H9 (cell line): ENCODE results near the gene AK8. TPM values are rescaled to one million over a fixed set of nuclear protein-coding genes. Genes with fewer than 3 reads are reported as not detected.

Experiments
- DNase-seq: peaks from one replicate; pipeline ENCODE4 v3.0.0-alpha.2; 2017
- H2AFZ ChIP-seq: one replicate; pipeline ENCODE4 v1.6.1; 2013; ENCODE audit warnings: mild to moderate bottlenecking, low read length, control low read depth, moderate library complexity
- H2AK5ac ChIP-seq: 2 replicates; pipeline ENCODE4 v1.6.1; 2013; ENCODE audit warnings: low read length, control low read depth, mixed read lengths; ENCODE audit not compliant: insufficient read length
- H2BK120ac ChIP-seq: one replicate; pipeline ENCODE4 v1.6.1; 2013; ENCODE audit warnings: low read depth, mild to moderate bottlenecking, low read length, control low read depth, inconsistent platforms; ENCODE audit not compliant: poor library complexity, severe bottlenecking
- H2BK12ac ChIP-seq: 2 replicates; pipeline ENCODE4 v1.6.1; 2013; ENCODE audit warnings: low read length, control low read depth, mixed read lengths, low read depth; ENCODE audit not compliant: insufficient read length
- H2BK15ac ChIP-seq: 2 replicates; pipeline ENCODE4 v1.6.1; 2013; ENCODE audit warnings: low read depth, low read length, control low read depth
- H2BK20ac ChIP-seq: one replicate; pipeline ENCODE4 v1.6.1; 2013; ENCODE audit warnings: low read depth, mild to moderate bottlenecking, low read length, control low read depth, inconsistent platforms; ENCODE audit not compliant: poor library complexity, severe bottlenecking
- H2BK5ac ChIP-seq: 2 replicates; pipeline ENCODE4 v1.6.1; 2013; ENCODE audit warnings: low read length, control low read depth, mixed read lengths; ENCODE audit not compliant: insufficient read length
- H3K14ac ChIP-seq: 2 replicates; pipeline ENCODE4 v1.6.1; 2013; ENCODE audit warnings: low read length, control low read depth; ENCODE audit not compliant: insufficient read depth
- H3K18ac ChIP-seq: 2 replicates; pipeline ENCODE4 v1.6.1; 2013; ENCODE audit warnings: low read depth, mild to moderate bottlenecking, mixed read lengths, low read length, control low read depth; ENCODE audit not compliant: insufficient read length
- H3K23ac ChIP-seq: 2 replicates; pipeline ENCODE4 v1.6.1; 2013; ENCODE audit warnings: low read length, control low read depth, mixed read lengths, low read depth; ENCODE audit not compliant: insufficient read length
- H3K23me2 ChIP-seq: 2 replicates; pipeline ENCODE4 v1.6.1; 2013; ENCODE audit warnings: low read depth, mild to moderate bottlenecking, mixed read lengths, low read length, control low read depth; ENCODE audit not compliant: insufficient read length, poor library complexity, severe bottlenecking
- H3K27ac ChIP-seq: 2 replicates; pipeline ENCODE4 v1.5.1; 2013; ENCODE audit warnings: low read length, control low read depth, mixed read lengths, low read depth; ENCODE audit not compliant: insufficient read length
- H3K27me3 ChIP-seq: 2 replicates; pipeline ENCODE4 v1.6.1; 2013; ENCODE audit warnings: low read length, control low read depth, inconsistent platforms; ENCODE audit not compliant: insufficient read depth
- H3K4ac ChIP-seq: 2 replicates; pipeline ENCODE4 v1.6.1; 2013; ENCODE audit warnings: low read depth, mild to moderate bottlenecking, control low read depth, inconsistent platforms, low read length, moderate library complexity
- H3K4me1 ChIP-seq: 2 replicates; pipeline ENCODE4 v1.6.1; 2013; ENCODE audit warnings: low read length, control low read depth, inconsistent platforms; ENCODE audit not compliant: insufficient read depth
- H3K4me2 ChIP-seq: 2 replicates; pipeline ENCODE4 v1.6.1; 2013; ENCODE audit warnings: low read length, control low read depth, mixed read lengths; ENCODE audit not compliant: insufficient read length, insufficient read depth
- H3K56ac ChIP-seq: 2 replicates; pipeline ENCODE4 v1.6.1; 2013; ENCODE audit warnings: low read depth, mild to moderate bottlenecking, mixed read lengths, low read length, control low read depth; ENCODE audit not compliant: insufficient read length
- H3K79me1 ChIP-seq: 2 replicates; pipeline ENCODE4 v1.6.1; 2013; ENCODE audit warnings: low read depth, mild to moderate bottlenecking, moderate library complexity, low read length, control low read depth, inconsistent platforms; ENCODE audit not compliant: insufficient read depth, poor library complexity, severe bottlenecking
- H3K79me2 ChIP-seq: 2 replicates; pipeline ENCODE4 v1.6.1; 2013; ENCODE audit warnings: low read length, control low read depth, inconsistent platforms; ENCODE audit not compliant: insufficient read depth
- H3K9ac ChIP-seq: 2 replicates; pipeline ENCODE4 v1.6.1; 2013; ENCODE audit warnings: low read length, control low read depth, mixed read lengths; ENCODE audit not compliant: insufficient read length; ENCODE audit errors: extremely low read depth
- H3K9me3 ChIP-seq: one replicate; pipeline ENCODE4 v1.6.1; 2013; ENCODE audit warnings: low read depth, low read length, inconsistent platforms; ENCODE audit not compliant: control insufficient read depth
- H3T11ph ChIP-seq: one replicate; pipeline ENCODE4 v1.6.1; 2013; ENCODE audit warnings: mild to moderate bottlenecking, low read length, control low read depth, inconsistent platforms
- H4K20me1 ChIP-seq: one replicate; pipeline ENCODE4 v1.6.1; 2013; ENCODE audit not compliant: control insufficient read depth, insufficient read length, insufficient read depth
- H4K5ac ChIP-seq: 2 replicates; pipeline ENCODE4 v1.6.1; 2013; ENCODE audit warnings: low read depth, mild to moderate bottlenecking, mixed read lengths, low read length, control low read depth; ENCODE audit not compliant: insufficient read length
- H4K8ac ChIP-seq: replicated peaks from 2 replicates; pipeline ENCODE4 v1.6.1; 2013; ENCODE audit warnings: low read length, control low read depth, mixed read lengths, low read depth; ENCODE audit not compliant: insufficient read length
- H4K91ac ChIP-seq: 2 replicates; pipeline ENCODE4 v1.6.1; 2013; ENCODE audit warnings: low read depth, mild to moderate bottlenecking, moderate library complexity, mixed read lengths, low read length, control low read depth; ENCODE audit not compliant: insufficient read length
- H3K27ac Mint-ChIP-seq, 3 experiments: 2 replicates in 2 of 3; 3 replicates in 1 of 3; pipeline ENCODE4 v1.8.0; 2020 to 2021; ENCODE audit warnings: mixed read lengths in 3 of 3, mild to moderate bottlenecking in 1 of 3, moderate library complexity in 1 of 3
- H3K27me3 Mint-ChIP-seq: 2 replicates; pipeline ENCODE4 v1.8.0; 2021; ENCODE audit warnings: low read depth, mild to moderate bottlenecking, moderate library complexity, mixed read lengths
- H3K36me3 Mint-ChIP-seq, 3 experiments: 2 replicates in 2 of 3; 3 replicates in 1 of 3; pipeline ENCODE4 v1.8.0; 2020 to 2021; ENCODE audit warnings: low read depth in 3 of 3, mixed read lengths in 3 of 3; ENCODE audit not compliant: insufficient read depth in 1 of 3
- H3K4me1 Mint-ChIP-seq, 2 experiments: 2 replicates each; pipeline ENCODE4 v1.8.0; 2020; ENCODE audit warnings: mixed read lengths in 2 of 2
- H3K4me3 Mint-ChIP-seq, 2 experiments: 2 replicates in 1 of 2; 3 replicates in 1 of 2; pipeline ENCODE4 v1.8.0; 2020 to 2021; ENCODE audit warnings: mild to moderate bottlenecking in 2 of 2, mixed read lengths in 2 of 2, moderate library complexity in 1 of 2
- H3K9me3 Mint-ChIP-seq, 2 experiments: 2 replicates in 1 of 2; 3 replicates in 1 of 2; pipeline ENCODE4 v1.8.0; 2020; ENCODE audit warnings: mild to moderate bottlenecking in 2 of 2, mixed read lengths in 2 of 2, moderate library complexity in 1 of 2
- CTCF ChIP-seq: fragments of 200-600 bp; sonication (generic); conservative IDR thresholded peaks from 3 replicates; pipeline ENCODE4 v1.8.0; 2021; ENCODE audit warnings: antibody characterized with exemption, mild to moderate bottlenecking
- WGBS: extraction: QIAGEN DNeasy Blood & Tissue Kit; methylation state at CpG from one replicate; pipeline ENCODE4 v1.1.7; 2013; ENCODE audit warnings: missing lambda C conversion rate, low lambda C conversion rate, mixed read lengths; ENCODE audit not compliant: insufficient read length; ENCODE audit errors: extremely low coverage; 5-methylcytosine and 5-hydroxymethylcytosine counted together
- total RNA-seq: library from RNA; stranded (reverse); gene quantifications from 2 replicates; pipeline ENCODE4 v1.2.1, GENCODE V29; 2021

AK8 gene
- total RNA-seq, 1 experiment from 2014 or later: 0.44 TPM

GRCh38 chr9:132813115-132813771, 64.8 kb downstream of the AK8 start:
- H3K9ac ChIP-seq: no peak overlapping the region
- no peak overlapping the region for H2BK120ac ChIP-seq
- Mint-ChIP-seq H3K27me3 (peaks cover 14% of the 10 kb centered on the region), H3K27ac (no peak overlapping the region), H3K36me3 (no peaks in the 10 kb centered on the region; a peak in 1 of 7 replicates), H3K4me1 (peaks cover 1 to 4% of the 10 kb centered on the region in 2 experiments; a peak in 2 of 4 replicates), H3K9me3 (peaks cover 0 to 3% of the 10 kb centered on the region in 2 experiments; a peak in 2 of 5 replicates), H3K4me3 (no peak overlapping the region)
- no peak overlapping the region for H3K18ac ChIP-seq
- no peak overlapping the region for H2BK15ac ChIP-seq
- no peaks in the 10 kb centered on the region for H3K9me3 ChIP-seq
- H3K4me2 ChIP-seq: no peak overlapping the region
- H4K20me1 ChIP-seq: no peaks in the 10 kb centered on the region
- H2BK20ac ChIP-seq: no peak overlapping the region
- no peak overlapping the region for H3K27ac ChIP-seq
- no peaks in the 10 kb centered on the region for H3K23me2 ChIP-seq
- H3T11ph ChIP-seq: no peak overlapping the region
- no peak overlapping the region for H2BK5ac ChIP-seq
- H3K79me2 ChIP-seq: no peaks in the 10 kb centered on the region
- no peaks in the 10 kb centered on the region for H3K27me3 ChIP-seq
- DNase-seq: no peak
- no peaks in the 10 kb centered on the region for H3K4me1 ChIP-seq
- H3K14ac ChIP-seq: no peak overlapping the region
- no peak overlapping the region for H2BK12ac ChIP-seq
- H2AK5ac ChIP-seq: no peak overlapping the region
- H3K79me1 ChIP-seq: no peaks in the 10 kb centered on the region
- H2AFZ ChIP-seq: no peak overlapping the region
- H3K56ac ChIP-seq: no peak overlapping the region
- H4K5ac ChIP-seq: no peak overlapping the region
- no CpG with 5 or more reads among the region's 13 CpGs for WGBS
- TF ChIP-seq CTCF: no peak
- no peak overlapping the region for H3K23ac ChIP-seq
- H4K91ac ChIP-seq: no peak overlapping the region
- H3K4ac ChIP-seq: no peak overlapping the region
- H4K8ac ChIP-seq: no peak overlapping the region
